Posterior vena cava (tissue), 2 donors: Measurements from ENCODE around the gene RTTN. TPM values are rescaled to one million over a fixed set of nuclear protein-coding genes. Genes with fewer than 3 reads are reported as not detected.
"Not testable (repeated sequence)": the region's sequence is repeated elsewhere in the genome, so short reads cannot be mapped to it uniquely, and the experiment has no call there.

Experiments
- DNase-seq: peaks from one replicate; pipeline ENCODE4 v3.0.0-alpha.2; 2020; ENCODE audit warnings: low spot score
- intact Hi-C, 2 donors: fragments of 100-400 bp; cut with DNase I; formaldehyde crosslinking; loops; one replicate each; pipeline versions ENCODE4 v1.14.1 to v1.14.2; 2022 to 2023
- long read RNA-seq, 2 donors: library from polyadenylated mRNA; unstranded; transcript quantifications; one replicate each; pipeline ENCODE4 v2.0.0, GENCODE V29; 2020 to 2021
- total RNA-seq, 2 donors: library from RNA; stranded (reverse); fragmentation: NEBNext Ultra II Directional; extraction: Animal tissue kit (Norgen Biotek cat#: 25700); gene quantifications; one replicate each; pipeline ENCODE4 v1.2.1, GENCODE V29; 2021
- donor health status: DM: yes; HTN: yes; CAD: no.
- donor health status: DM: yes; HTN: yes; CAD: no.

RTTN gene, protein sequence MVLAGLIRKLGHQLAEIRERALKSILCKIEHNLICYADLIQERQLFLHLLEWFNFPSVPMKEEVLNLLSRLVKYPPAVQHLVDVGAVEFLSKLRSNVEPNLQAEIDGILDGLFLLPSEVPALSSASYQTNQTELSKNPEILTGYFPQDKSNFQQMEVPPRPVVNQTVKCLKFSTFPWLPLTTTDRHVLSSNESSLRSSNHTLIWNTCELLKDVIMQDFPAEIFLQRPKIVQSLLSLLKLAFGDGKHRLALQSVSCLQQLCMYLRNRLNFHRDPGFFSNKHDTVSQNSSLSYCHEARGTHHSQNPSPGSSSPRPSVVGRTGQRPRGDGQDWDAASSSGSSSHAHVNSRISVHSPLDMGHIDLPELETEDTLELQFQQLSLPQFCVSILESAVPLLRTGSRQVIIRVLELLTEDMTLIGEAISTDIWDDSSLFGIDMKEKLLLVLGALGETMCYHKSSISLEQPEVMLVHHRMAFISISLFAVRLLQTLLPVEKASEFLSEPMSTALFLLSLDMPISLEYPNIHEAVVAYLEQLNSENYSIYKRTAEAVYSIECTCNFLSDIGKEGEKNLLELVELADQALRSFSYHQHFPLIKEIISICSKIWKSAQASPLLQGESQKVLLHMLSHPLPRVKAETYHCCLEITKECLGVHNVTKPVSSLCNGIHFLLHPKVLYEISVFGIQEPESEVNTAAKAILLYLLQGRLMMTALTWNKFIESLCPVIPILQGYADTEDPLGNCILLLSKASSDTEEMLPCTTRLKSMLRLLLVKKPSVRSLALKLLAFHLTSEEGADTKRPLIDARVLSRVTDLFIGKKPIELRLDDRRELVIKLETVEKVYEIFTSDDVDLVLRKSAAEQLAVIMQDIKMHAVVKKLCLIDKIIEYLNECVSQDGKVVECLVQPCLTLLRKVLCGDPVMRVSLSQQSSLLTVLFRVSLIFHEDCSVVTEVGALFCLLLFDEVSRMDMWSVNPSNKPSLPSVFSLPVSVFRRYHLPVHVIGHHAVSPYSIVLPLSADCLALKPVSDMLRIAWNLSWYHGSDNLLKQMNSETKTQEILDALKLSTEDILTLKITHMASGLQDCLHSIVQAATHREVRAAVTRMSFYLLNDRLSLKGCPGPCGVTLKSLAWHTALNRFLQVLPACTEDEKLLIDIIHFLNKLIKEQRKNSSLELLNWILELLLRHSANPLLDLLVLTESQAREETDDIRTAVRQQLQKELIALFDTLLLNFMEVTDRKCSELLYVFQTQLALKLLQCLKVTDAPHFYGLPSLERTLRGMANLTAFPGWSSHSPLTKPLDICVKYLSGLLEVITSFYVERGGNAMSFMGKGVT (N-terminal part only)
- total RNA-seq = 1 to 10 TPM; 9.4 to 9.7 TPM
- long read RNA-seq, donor 1, partial matches to known transcripts = 0 of 3 reads
- long read RNA-seq, donor 1, other reads (novel, unspliced or antisense) = 3 of 3 reads
- long read RNA-seq, donor 2, partial matches to known transcripts = 0 of 2 reads
- long read RNA-seq, donor 2, other reads (novel, unspliced or antisense) = 2 of 2 reads

GRCh38 chr18:70205421-70206397, at the start of gene RTTN:
Gene RTTN (minus strand): TSS chr18:70205687. CDS start chr18:70205658, 29 bp downstream.
- peak; percentile 98 for DNase-seq
- intact Hi-C loops = loop anchor here in 1 of 2 donors (5.0 kb wide), 1 partner anchor 82 kb away; the partner anchor contains the start of gene SOCS6

- DNase-seq = no peak
- intact Hi-C loops = no loop called here
Measured at GRCh38 chr18:70250781-70251180, 45.3 kb upstream of the RTTN start.

GRCh38 chr18:70249861-70250260, 44.4 kb upstream of the RTTN start:
- intact Hi-C loops, DNase-seq: not testable (repeated sequence)

DNA sequence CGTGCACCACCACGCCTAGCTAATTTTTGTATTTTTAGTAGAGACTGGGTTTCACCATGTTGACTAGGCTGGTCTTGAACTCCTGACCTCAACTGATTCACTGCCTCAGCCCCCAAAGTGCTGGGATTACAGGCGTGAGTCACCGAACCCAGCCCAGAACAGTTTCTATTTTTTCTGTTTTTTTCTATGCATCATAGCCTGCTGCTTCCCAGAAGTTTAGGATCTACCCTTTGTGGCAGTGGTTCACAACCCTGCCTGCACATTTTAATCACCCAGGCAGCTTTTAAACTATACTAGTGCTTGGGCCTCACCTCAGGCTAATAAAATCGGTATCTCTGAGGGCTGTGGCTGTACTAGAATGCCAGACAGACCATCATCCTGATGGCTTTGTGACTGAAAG, 43.6 kb upstream of the RTTN start:
- DNase-seq = no peak
- intact Hi-C loops = no loop called here

DNA sequence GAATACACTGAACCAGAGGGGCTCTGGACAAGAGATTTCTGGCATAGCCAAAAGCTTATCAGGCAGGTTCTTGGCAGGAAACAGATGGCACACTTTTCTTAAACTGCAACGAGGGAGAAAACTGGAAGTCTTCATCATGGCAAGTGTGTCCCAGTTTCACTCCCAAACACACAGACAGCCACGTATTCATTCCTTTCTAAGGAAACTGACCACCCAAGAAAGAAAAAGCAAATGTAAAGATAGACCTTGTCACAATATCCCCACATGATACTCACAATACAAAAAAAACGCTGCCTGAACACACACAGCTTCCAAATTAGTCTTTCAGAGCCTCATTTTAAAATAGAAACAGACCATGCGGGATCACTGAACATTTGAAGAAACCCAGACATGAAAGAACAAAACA, 40.6 kb upstream of the RTTN start:
- DNase-seq = no peak
- intact Hi-C loops = no loop called here

GRCh38 chr18:70243131-70243929, 37.8 kb upstream of the RTTN start:
- DNase-seq = no peak
- intact Hi-C loops = no loop called here

DNA sequence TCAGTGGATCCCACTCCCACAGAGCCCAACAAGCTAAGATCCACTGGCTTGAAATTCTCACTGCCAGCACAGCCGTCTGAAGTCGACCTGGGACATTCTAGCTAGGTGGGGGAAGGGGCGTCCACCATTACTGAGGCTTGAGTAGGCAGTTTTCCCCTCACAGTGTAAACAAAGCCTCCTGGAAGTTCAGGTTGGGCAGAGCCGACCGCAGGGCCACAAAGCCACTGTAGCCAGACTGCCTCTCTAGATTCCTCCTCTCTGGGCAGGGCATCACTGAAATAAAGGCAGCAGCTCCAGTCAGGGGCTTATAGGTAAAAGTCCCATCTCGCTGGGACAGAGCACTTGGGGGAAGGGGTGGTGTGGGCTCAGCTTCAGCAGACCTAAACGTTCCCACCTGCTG, 31.4 kb upstream of the RTTN start:
- intact Hi-C loops, DNase-seq: not testable (repeated sequence)

DNA sequence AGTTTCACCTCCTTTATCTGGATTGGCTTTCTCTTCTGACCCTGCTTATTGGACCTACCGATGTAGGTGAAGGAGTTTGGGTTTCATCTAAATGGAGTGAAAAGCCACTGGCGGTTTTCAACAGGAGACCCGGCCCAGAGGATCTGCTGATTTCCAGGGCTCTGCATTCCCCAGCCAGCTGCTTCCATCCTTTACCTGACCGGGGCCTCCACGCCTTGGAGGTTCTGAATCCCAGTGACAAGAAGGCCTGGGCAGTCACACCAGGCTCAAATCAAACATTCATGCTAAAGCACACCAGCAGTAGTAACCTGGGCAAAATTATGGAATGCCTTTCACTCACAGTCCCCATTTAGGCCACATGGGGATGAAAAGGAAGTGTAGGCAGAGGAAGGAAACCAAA, 30.0 kb upstream of the RTTN start:
- no peak for DNase-seq
- intact Hi-C loops = no loop called here

- DNase-seq = no peak
- intact Hi-C loops = no loop called here
Measured at GRCh38 chr18:70234667-70235459, 29.4 kb upstream of the RTTN start.

DNA sequence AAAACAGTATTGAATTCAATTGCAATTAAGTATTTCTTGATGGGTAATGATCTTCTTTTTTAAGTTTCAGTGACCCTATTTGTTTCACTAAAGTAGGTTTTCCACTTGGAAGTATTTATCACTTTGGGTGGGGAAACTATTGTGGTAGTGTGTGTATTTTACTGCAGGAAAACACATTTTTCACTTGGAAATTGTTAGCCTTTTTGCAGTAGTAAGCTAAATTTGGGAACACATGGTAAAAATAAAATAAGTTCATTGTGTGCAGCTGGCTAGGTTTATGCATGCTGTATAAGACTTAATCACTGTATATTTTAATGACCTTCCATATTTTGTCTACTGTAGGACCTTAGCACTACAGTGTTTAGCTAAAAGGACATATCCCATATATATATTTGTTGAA, 28.5 kb upstream of the RTTN start:
- intact Hi-C loops = no loop called here
- no peak for DNase-seq

DNA sequence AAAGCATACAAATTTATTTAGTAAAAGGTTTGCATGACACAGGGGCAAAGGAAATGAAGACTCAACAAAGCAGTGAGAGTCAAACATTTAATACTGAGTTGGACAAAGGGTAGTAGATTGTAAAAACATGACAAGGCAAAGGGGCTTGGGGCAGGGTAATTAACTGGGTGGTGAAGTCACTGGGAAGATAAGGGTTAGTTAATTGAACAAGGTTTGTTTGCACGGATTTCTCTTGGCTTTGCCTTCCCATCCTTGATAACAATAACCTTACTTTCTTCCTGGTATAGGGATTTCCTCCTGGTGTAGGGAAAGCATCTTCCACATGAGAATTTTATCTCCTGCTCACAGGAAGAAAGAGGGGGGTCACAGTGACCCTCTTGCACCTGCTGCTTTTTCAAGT, 26.8 kb upstream of the RTTN start:
- no peak for DNase-seq
- intact Hi-C loops = no loop called here

DNA sequence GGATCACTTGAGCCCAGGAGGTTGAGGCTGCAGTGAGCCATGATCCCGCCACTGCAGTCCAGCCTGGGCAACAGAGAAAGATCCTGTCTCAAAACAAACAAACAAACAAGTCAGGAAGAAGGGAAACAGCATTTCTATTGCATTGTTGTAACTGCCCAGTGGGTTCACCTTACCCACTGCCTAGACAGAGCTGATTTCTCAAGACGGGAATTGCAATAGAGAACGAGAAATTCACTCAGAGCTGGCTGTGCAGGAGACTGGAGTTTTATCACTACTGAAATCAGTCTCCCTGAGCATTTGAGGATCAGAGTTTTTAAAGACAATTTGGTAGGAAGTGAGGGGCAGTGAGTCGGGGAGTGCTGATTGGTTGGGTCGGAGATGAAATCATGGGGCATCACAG, 24.2 kb upstream of the RTTN start:
- intact Hi-C loops = no loop called here

DNA sequence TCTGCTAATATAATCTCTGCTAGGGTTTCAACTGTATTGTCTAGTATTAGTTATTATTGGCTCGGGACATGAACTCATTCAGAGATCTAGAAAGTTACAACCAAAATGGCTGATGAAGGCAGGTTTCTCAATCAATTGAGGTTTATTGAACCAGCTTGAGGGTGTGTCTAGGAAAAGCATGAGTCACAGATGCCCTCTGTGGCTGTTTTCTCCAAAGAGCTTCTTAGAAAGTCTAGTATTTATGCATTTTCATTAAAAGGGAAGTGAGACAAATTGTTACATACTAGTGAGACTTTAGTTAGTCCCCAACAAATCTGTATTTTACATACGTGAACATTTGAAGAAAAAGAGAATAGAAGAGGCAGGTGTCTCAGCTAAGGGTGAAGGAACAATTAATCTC, 23.0 kb upstream of the RTTN start:
- DNase-seq = no peak
- intact Hi-C loops = no loop called here

More for the DNA sequence above, 24.2 kb upstream of the RTTN start:
- no peak for DNase-seq

DNA sequence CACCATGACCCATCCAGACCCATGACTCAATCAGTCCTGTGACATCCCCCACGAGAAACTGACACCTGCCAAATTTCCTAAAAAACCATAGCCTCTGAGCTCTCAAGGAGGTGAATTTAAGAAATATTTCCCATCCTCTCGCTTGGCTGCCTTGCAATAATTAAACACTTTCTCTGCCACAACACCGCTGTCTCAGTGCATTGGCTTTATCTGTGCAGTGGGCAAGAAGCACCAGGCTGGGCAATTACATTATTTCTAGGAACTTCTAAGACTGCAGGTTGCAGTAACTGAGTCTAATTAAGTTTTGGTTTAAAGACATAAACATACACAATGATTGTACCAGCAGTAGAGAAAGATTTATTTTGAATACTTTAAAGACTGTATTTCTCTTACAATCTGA, 22.0 kb upstream of the RTTN start:
- intact Hi-C loops = no loop called here

DNA sequence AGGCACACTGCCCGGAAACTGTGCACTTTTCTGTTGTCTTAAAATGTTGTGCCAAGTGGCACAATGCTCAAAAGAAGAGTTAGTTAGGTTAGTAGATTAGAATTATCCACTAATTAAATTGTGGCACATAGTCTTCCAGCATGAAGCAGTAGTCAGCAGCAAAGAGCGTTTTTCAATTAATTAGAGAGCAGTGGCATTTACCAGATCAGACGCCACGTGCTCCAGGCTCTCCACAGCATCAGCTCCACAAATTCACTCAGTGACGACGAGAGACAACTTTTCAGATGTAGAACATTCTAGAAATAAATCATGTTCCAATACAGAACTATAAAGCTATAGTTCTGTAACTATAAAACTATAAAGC, 16.4 kb upstream of the RTTN start:
- intact Hi-C loops = no loop called here

More for the DNA sequence above, 22.0 kb upstream of the RTTN start:
- DNase-seq = no peak

DNA sequence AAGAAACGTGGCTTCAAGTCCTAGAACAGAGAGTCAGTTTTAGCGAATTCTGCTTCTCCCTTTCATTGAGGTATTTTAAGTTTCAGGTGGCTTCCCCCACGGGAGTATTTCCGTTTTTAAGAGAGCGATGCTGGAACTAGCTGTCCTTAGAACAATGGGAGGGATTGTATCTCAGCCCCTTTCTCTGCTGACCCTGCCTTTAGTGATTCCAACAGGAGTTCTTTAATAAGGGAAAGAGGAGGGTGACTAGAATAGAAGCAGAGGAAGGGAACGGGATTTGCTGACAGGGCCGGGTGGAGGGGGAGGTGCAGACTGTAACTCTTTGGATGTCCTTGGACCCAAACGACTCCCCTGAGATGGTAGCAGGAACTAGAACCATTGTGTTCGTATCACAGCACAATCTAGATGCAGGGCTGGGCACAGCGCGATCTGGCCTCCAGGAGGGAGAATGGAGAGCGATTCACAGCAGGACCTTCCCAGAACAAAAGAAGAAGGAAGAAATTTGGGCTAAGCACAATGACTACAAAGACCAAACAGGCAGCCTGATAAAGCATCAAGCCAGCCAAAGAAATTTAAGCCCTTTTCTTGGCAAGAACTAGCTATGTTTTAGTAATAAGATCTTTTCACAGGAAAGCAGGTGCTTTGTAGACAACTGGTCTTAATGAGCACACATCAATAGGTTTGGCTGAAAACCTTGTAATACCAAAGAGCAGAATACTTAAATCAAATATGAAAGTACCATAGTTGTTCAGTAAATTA, 15.8 kb upstream of the RTTN start:
- DNase-seq = no peak
- intact Hi-C loops = no loop called here

More for the DNA sequence above, 16.4 kb upstream of the RTTN start:
- no peak for DNase-seq
